LNCaP clone FGC (cell line): ENCODE data around the gene PMPCA.

ENCODE experiments used
- DNase-seq: peaks from one replicate; pipeline ENCODE4 v3.0.0-alpha.2; 2011; ENCODE audit warnings: low read depth
- H3K4me3 ChIP-seq: 2 replicates; pipeline ENCODE4 v1.5.1; 2011; ENCODE audit warnings: mild to moderate bottlenecking, low read depth, low read length, control low read depth
- CTCF ChIP-seq: IDR thresholded peaks from 2 replicates; pipeline ENCODE4 v1.5.1; 2012; ENCODE audit warnings: mild to moderate bottlenecking; ENCODE audit not compliant: control insufficient read depth, insufficient read depth; ENCODE audit errors: extremely low read depth

Gene PMPCA

GRCh38 chr9:136394312-136395019 is 16.0 kb upstream of the PMPCA start:
- no peak overlapping the region for H3K4me3 ChIP-seq
- DNase-seq, result no peak
- no peak for TF ChIP-seq CTCF

- DNase-seq, result no peak
- TF ChIP-seq CTCF, result no peak
- no peak overlapping the region for H3K4me3 ChIP-seq
These were observed 15.5 kb upstream of the PMPCA start for GRCh38 chr9:136395020-136395340.

GRCh38 chr9:136395345-136396218 is 14.9 kb upstream of the PMPCA start:
- no peak for TF ChIP-seq CTCF
- DNase-seq, result no peak

GRCh38 chr9:136396219-136396515 is 14.3 kb upstream of the PMPCA start:
- DNase-seq, result peak; percentile 76
- TF ChIP-seq CTCF, result no peak
- peak overlapping the region; percentile 40 for H3K4me3 ChIP-seq

More at GRCh38 chr9:136395345-136396218, 14.9 kb upstream of the PMPCA start:
- H3K4me3 ChIP-seq, result peak overlapping the region; percentile 40

GRCh38 chr9:136397643-136398042 is 12.8 kb upstream of the PMPCA start:
- no peak overlapping the region for H3K4me3 ChIP-seq
- DNase-seq, result no peak
- no peak for TF ChIP-seq CTCF

- no peak for DNase-seq
- peak overlapping the region; percentile 90 for H3K4me3 ChIP-seq
- TF ChIP-seq CTCF, result no peak
These were observed 12.2 kb upstream of the PMPCA start for GRCh38 chr9:136398286-136398685.
